ENCODE results near the gene ZNF701.
"Not testable (repeated sequence)": the region's sequence is repeated elsewhere in the genome, so short reads cannot be mapped to it uniquely, and the experiment has no call there.

The ZNF701 gene

DNA sequence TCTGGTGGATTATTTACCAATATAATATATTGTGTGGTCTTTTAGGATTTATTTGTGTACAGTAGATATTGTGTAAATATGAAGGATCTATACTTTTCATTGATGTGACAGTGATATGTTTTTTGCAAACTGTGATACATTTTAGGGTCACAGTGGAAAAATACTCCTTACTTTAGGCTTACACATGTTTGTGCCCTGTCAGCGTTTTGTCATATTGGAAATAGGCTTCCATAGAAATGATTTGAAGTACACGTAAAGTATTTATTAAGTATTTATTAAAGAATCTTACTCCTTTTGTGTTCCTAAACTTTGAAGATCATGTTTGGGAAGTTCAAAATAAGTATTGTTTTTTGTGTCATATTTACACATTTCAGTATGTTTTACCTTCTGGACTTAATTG, 37.6 kb upstream of the ZNF701 start:
- TF ChIP-seq CTCF (IDR thresholded peaks at IDR 0.05; ENCODE audit: low read depth, low read length): no peak
- DNase-seq: no peak
- H3K27ac ChIP-seq: no peak overlapping the region
- H3K27me3 ChIP-seq (ENCODE audit: insufficient read depth, low read depth, severe bottlenecking): no peaks in the 10 kb centered on the region
- H3K9me3 ChIP-seq (ENCODE audit: severe bottlenecking): no peaks in the 10 kb centered on the region
- H3K36me3 ChIP-seq: peaks cover 7% of the 10 kb centered on the region
- no peak overlapping the region for H3K4me3 ChIP-seq (ENCODE audit: low read depth, low read length)

DNA sequence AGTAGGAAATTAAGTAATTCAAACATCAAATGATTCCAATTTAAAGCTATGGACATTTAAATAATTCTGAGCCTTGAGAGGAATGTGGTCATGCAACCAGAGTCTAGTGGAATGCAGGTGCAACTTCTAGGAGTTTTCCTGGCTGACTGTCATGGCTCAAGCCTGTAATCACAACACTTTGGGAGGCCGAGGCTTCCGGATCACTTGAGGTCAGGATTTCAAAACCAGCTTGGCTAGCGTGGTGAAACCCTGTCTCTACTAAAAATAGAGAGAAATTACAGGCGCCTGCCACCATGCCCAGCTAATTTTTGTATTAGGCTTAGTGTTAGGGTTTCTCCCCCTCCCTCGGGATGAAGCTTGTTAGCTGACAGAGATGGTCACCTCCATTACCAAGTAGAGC, 36.2 kb upstream of the ZNF701 start:
- no peaks in the 10 kb centered on the region for H3K27me3 ChIP-seq (ENCODE audit: insufficient read depth, low read depth, severe bottlenecking)
- no peak for TF ChIP-seq CTCF (IDR thresholded peaks at IDR 0.05; ENCODE audit: low read depth, low read length)
- no peaks in the 10 kb centered on the region for H3K9me3 ChIP-seq (ENCODE audit: severe bottlenecking)
- no peak overlapping the region for H3K4me3 ChIP-seq (ENCODE audit: low read depth, low read length)
- peaks cover 3% of the 10 kb centered on the region for H3K36me3 ChIP-seq
- no peak overlapping the region for H3K27ac ChIP-seq
- DNase-seq: no peak

DNA sequence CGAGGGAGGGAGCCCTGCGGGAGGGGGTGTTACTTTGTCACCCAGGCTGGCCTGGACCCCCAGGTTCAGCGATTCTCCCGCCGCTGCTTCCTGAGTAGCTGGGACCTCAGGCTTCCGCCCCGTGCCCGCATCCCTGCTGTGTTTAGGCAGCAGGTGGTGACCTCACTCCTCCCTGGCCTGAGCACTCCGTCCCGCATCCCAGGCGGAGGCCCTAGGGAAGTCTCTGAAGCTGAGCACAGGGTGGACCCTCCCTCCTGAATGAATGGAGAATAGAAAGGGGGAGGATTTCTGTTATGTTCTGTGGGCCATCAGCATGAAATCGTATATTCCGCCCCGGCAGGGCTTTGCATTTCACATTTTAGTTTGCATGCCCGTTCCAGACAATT, 34.7 kb upstream of the ZNF701 start:
- Histone ChIP-seq H3K4me3 (ENCODE audit: low read depth, low read length) (peak overlapping the region; percentile 83), H3K27ac (peak overlapping the region; percentile 51; the same call in 1 of the 2 replicates)
- H3K9me3 ChIP-seq (ENCODE audit: severe bottlenecking); H3K36me3 ChIP-seq; H3K27me3 ChIP-seq (ENCODE audit: insufficient read depth, low read depth, severe bottlenecking): not testable (repeated sequence)
- DNase-seq: peak; percentile 32

DNA sequence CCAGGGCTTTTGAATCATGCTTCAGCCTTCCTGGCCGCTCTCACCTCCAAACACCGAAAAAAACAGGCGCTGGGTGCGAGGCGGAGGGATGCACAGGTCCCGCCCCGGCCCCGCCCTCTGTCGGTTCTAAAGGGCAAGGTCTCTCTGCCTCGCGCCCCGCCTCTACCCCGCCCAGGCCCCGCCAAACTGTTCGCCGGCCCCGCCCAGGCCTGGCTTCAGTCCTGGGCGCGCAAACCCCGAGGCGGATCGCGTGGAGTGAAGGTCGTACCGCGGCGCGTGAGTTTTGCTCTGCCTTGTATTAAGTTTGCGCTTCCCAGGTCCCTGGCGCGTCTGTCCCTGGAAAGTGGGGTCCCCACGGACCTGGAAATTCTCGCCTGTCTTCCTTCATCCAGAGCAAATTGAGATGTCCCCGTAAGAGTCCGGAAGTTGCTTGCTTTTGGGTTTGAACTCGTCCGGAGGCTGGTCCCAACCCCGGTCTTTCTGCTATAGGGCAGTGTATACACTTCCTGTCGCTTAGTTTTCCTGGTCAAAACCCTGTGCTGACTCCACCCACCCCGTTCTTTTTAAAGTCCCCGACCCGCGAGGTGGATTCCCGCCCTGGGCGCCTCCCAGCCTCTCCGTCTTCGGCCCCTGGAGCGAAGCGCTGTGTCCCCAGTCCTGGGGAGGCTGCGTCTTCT, 34.2 kb upstream of the ZNF701 start:
- no peak for TF ChIP-seq CTCF (IDR thresholded peaks at IDR 0.05; ENCODE audit: low read depth, low read length)
- Histone ChIP-seq H3K27me3 (ENCODE audit: insufficient read depth, low read depth, severe bottlenecking) (no peaks in the 10 kb centered on the region), H3K27ac (peak overlapping the region; percentile 94), H3K36me3 (peaks cover 5% of the 10 kb centered on the region), H3K9me3 (ENCODE audit: severe bottlenecking) (no peaks in the 10 kb centered on the region), H3K4me3 (ENCODE audit: low read depth, low read length) (peak overlapping the region; percentile 83)
- peak; percentile 93 for DNase-seq

GRCh38 chr19:52536448-52536800, 33.7 kb upstream of the ZNF701 start:
- H3K27me3 ChIP-seq (ENCODE audit: insufficient read depth, low read depth, severe bottlenecking): no peaks in the 10 kb centered on the region
- no peaks in the 10 kb centered on the region for H3K9me3 ChIP-seq (ENCODE audit: severe bottlenecking)
- TF ChIP-seq CTCF (IDR thresholded peaks at IDR 0.05; ENCODE audit: low read depth, low read length): no peak
- H3K4me3 ChIP-seq (ENCODE audit: low read depth, low read length): peak overlapping the region; percentile 83
- peak; percentile 68 for DNase-seq
- peaks cover 5% of the 10 kb centered on the region for H3K36me3 ChIP-seq
- H3K27ac ChIP-seq: peak overlapping the region; percentile 94

DNA sequence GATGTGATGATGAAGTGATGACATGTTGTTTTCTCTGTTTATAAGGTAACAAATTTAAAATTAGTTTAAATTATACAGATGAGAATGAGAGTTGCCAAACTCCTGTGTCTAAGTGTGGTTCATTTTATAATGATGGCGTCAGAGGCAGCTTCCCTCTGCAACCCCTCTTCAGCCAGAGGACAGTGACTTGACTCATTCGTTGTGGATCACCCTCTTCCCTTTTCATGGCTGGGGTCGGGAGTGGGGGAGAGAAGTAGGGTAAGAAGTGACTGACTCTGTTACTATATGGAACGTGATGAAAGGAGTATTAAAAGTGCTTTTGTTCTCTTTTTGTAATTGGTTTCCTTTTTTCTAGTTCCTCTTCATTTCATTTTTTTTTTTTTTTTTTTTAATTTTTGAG, 31.3 kb upstream of the ZNF701 start:
- not testable (repeated sequence) for H3K9me3 ChIP-seq (ENCODE audit: severe bottlenecking); H3K4me3 ChIP-seq (ENCODE audit: low read depth, low read length); H3K27me3 ChIP-seq (ENCODE audit: insufficient read depth, low read depth, severe bottlenecking); H3K36me3 ChIP-seq; DNase-seq; H3K27ac ChIP-seq

GRCh38 chr19:52541176-52541575, 28.9 kb upstream of the ZNF701 start:
- H3K4me3 ChIP-seq (ENCODE audit: low read depth, low read length); H3K9me3 ChIP-seq (ENCODE audit: severe bottlenecking); DNase-seq; H3K27me3 ChIP-seq (ENCODE audit: insufficient read depth, low read depth, severe bottlenecking); H3K36me3 ChIP-seq; H3K27ac ChIP-seq: not testable (repeated sequence)

Data from WERI-Rb-1 (cell line).